G401 (cell line): ENCODE data around the gene AGMO. TPM values are rescaled to one million over a fixed set of nuclear protein-coding genes. Genes with fewer than 3 reads are reported as not detected.
"Not testable (repeated sequence)": the region's sequence is repeated elsewhere in the genome, so short reads cannot be mapped to it uniquely, and the experiment has no call there.

ENCODE experiments used
- DNase-seq: peaks from one replicate; pipeline ENCODE4 v3.0.0-alpha.2; 2015; ENCODE audit warnings: low spot score
- in situ Hi-C: cut with HindIII; loops from 2 replicates; pipeline ENCODE4 v1.10.0; 2016; ENCODE audit warnings: low sequenced_read_pairs, mixed read lengths
- total RNA-seq: library from RNA; depleted of rRNA; stranded (reverse); fragments of >200 nt; shearing (Covaris generic); gene quantifications from 2 replicates; pipeline ENCODE4 v1.2.3, GENCODE V29; 2014

AGMO gene
- total RNA-seq, 1 experiment from 2014 or later = not detected

GRCh38 chr7:15303357-15303756 lies 258.5 kb downstream of the AGMO start:
- in situ Hi-C loops = no loop called here
- DNase-seq = no peak

GRCh38 chr7:15300986-15301385 lies 260.8 kb downstream of the AGMO start:
- DNase-seq, in situ Hi-C loops: not testable (repeated sequence)

GRCh38 chr7:15292138-15292537 lies 269.7 kb downstream of the AGMO start:
- DNase-seq = no peak
- in situ Hi-C loops = no loop called here

GRCh38 chr7:15291699-15292098 lies 270.1 kb downstream of the AGMO start:
- DNase-seq = no peak
- in situ Hi-C loops = no loop called here

GRCh38 chr7:15288741-15289140 lies 273.1 kb downstream of the AGMO start:
- in situ Hi-C loops = no loop called here
- no peak for DNase-seq

- in situ Hi-C loops = no loop called here
- no peak for DNase-seq
These were observed 277.4 kb downstream of the AGMO start for GRCh38 chr7:15284396-15284795.

GRCh38 chr7:15280078-15280733 lies 281.6 kb downstream of the AGMO start:
- in situ Hi-C loops = no loop called here
- DNase-seq = no peak

- in situ Hi-C loops = no loop called here
- DNase-seq = no peak
These were observed 282.2 kb downstream of the AGMO start for GRCh38 chr7:15279640-15280039.

- DNase-seq = no peak
- in situ Hi-C loops = no loop called here
These were observed 304.1 kb downstream of the AGMO start for GRCh38 chr7:15257689-15258088.

- in situ Hi-C loops = no loop called here
- DNase-seq = no peak
These were observed 309.6 kb downstream of the AGMO start for GRCh38 chr7:15252181-15252580.

- in situ Hi-C loops = no loop called here
- DNase-seq = no peak
These were observed 313.3 kb downstream of the AGMO start for GRCh38 chr7:15248514-15248913.

GRCh38 chr7:15245831-15246230 lies 316.0 kb downstream of the AGMO start:
- in situ Hi-C loops = no loop called here
- DNase-seq = no peak

GRCh38 chr7:15239801-15240200 lies 322.0 kb downstream of the AGMO start:
- in situ Hi-C loops = no loop called here
- DNase-seq = no peak

- in situ Hi-C loops = no loop called here
- DNase-seq = no peak
These were observed 324.9 kb downstream of the AGMO start for GRCh38 chr7:15236952-15237351.

- DNase-seq = no peak
- in situ Hi-C loops = no loop called here
These were observed 327.4 kb downstream of the AGMO start for GRCh38 chr7:15234431-15234830.

GRCh38 chr7:15228831-15229230 lies 333.0 kb downstream of the AGMO start:
- no peak for DNase-seq
- in situ Hi-C loops = no loop called here

GRCh38 chr7:15225981-15226380 lies 335.8 kb downstream of the AGMO start:
- in situ Hi-C loops = no loop called here
- DNase-seq = no peak

GRCh38 chr7:15219758-15220157 lies 342.1 kb downstream of the AGMO start:
- no peak for DNase-seq
- in situ Hi-C loops = no loop called here

- DNase-seq = no peak
- in situ Hi-C loops = no loop called here
These were observed 343.6 kb downstream of the AGMO start for GRCh38 chr7:15218261-15218660.

GRCh38 chr7:15215616-15216015 lies 346.2 kb downstream of the AGMO start:
- in situ Hi-C loops = no loop called here
- DNase-seq = no peak

- in situ Hi-C loops = no loop called here
- DNase-seq = no peak
These were observed 346.8 kb downstream of the AGMO start for GRCh38 chr7:15214976-15215375.

GRCh38 chr7:15213093-15213492 lies 348.7 kb downstream of the AGMO start:
- DNase-seq = no peak
- in situ Hi-C loops = no loop called here
